ENCODE results near the gene NPSR1.

- TF ChIP-seq CTCF (IDR thresholded peaks at IDR 0.05; ENCODE audit: low read depth, low read length) (no peak), POLR2A (IDR thresholded peaks at IDR 0.05; ENCODE audit: extremely low read depth, insufficient read length) (no peak), MAX (IDR thresholded peaks at IDR 0.05; ENCODE audit: low read depth, low read length) (no peak), MYC (IDR thresholded peaks at IDR 0.05; ENCODE audit: low read depth, low read length) (no peak)
Measured at GRCh38 chr7:34740840-34741239, 82.8 kb downstream of the NPSR1 start.
